ENCODE data around the gene RFWD3.
A peak's percentile ranks its signal among the peaks of the same experiment; 100 is the strongest.
"Not testable (repeated sequence)": the region's sequence is repeated elsewhere in the genome, so short reads cannot be mapped to it uniquely, and the experiment has no call there.

Gene RFWD3

GRCh38 chr16:74666425-74667254 lies at the start of gene RFWD3:
RFWD3 (minus strand) TSS chr16:74666877; CDS start chr16:74661449, 5,428 bp downstream.
- DNase-seq (ENCODE audit: low read depth) = peak; percentile 98

GRCh38 chr16:74716355-74716754 lies 49.7 kb upstream of the RFWD3 start:
- DNase-seq (ENCODE audit: low read depth) = no peak

- DNase-seq (ENCODE audit: low read depth) = no peak
Measured at GRCh38 chr16:74713876-74714275, 47.2 kb upstream of the RFWD3 start.

- no peak for DNase-seq (ENCODE audit: low read depth)
Measured at GRCh38 chr16:74713325-74713724, 46.6 kb upstream of the RFWD3 start.

- no peak for DNase-seq (ENCODE audit: low read depth)
Measured at GRCh38 chr16:74711938-74712337, 45.3 kb upstream of the RFWD3 start.

GRCh38 chr16:74710401-74710800 lies 43.7 kb upstream of the RFWD3 start:
- DNase-seq (ENCODE audit: low read depth) = no peak

- peak; percentile 71 for DNase-seq (ENCODE audit: low read depth)
Measured at GRCh38 chr16:74709441-74709877, 42.8 kb upstream of the RFWD3 start.

GRCh38 chr16:74700438-74701225 lies 34.0 kb upstream of the RFWD3 start, which contains the start of gene MLKL:
MLKL (minus strand) TSS chr16:74700862; CDS start chr16:74695757, 5,105 bp downstream.
- peak; percentile 59 for DNase-seq (ENCODE audit: low read depth)

- DNase-seq (ENCODE audit: low read depth) = no peak
Measured at GRCh38 chr16:74700116-74700437, 33.4 kb upstream of the RFWD3 start.

- no peak for DNase-seq (ENCODE audit: low read depth)
Measured at GRCh38 chr16:74699666-74700065, 33.0 kb upstream of the RFWD3 start.

- DNase-seq (ENCODE audit: low read depth) = peak; percentile 4
Measured at GRCh38 chr16:74698222-74698621, 31.5 kb upstream of the RFWD3 start.

GRCh38 chr16:74695450-74696422 lies 29.1 kb upstream of the RFWD3 start:
- peak; percentile 92 for DNase-seq (ENCODE audit: low read depth)

- DNase-seq (ENCODE audit: low read depth) = peak; percentile 64
Measured at GRCh38 chr16:74691093-74691855, 24.6 kb upstream of the RFWD3 start.

- DNase-seq (ENCODE audit: low read depth) = no peak
Measured at GRCh38 chr16:74682556-74682955, 15.9 kb upstream of the RFWD3 start.

GRCh38 chr16:74680681-74681080 lies 14.0 kb upstream of the RFWD3 start:
- no peak for DNase-seq (ENCODE audit: low read depth)

GRCh38 chr16:74679983-74680382 lies 13.3 kb upstream of the RFWD3 start:
- DNase-seq (ENCODE audit: low read depth) = no peak

- no peak for DNase-seq (ENCODE audit: low read depth)
Measured at GRCh38 chr16:74677868-74678267, 11.2 kb upstream of the RFWD3 start.

- DNase-seq (ENCODE audit: low read depth) = no peak
Measured at GRCh38 chr16:74673876-74674275, 7.2 kb upstream of the RFWD3 start.

GRCh38 chr16:74668877-74669276 lies 2.2 kb upstream of the RFWD3 start:
- DNase-seq (ENCODE audit: low read depth) = not testable (repeated sequence)

GRCh38 chr16:74667255-74667700 lies 601 bp upstream of the RFWD3 start:
- DNase-seq (ENCODE audit: low read depth) = peak; percentile 12

- no peak for DNase-seq (ENCODE audit: low read depth)
Measured at GRCh38 chr16:74666010-74666421, 661 bp downstream of the RFWD3 start.
